ENCODE results near the gene PANX1.

DNA sequence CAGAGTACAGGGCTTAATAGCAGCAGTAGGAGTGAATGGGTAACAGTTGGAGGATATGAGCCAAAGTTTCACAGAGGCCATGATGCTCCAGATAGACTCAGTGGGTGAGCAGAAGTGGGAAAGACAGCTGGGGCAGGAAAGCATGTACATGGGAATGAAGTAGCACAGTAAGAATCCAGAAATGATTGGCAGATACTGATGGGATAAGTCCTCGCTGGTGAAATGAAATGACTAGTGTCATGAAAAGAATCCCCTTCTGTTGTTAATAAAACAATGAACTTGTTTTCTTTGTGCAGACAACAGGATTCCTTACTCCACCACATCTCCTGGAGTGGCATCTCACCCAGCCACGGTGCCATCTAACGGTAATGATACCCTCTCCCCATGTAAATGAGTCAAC is 17.4 kb upstream of the PANX1 start:
- TF ChIP-seq POLR2AphosphoS5 (IDR thresholded peaks at IDR 0.05; ENCODE audit: low read depth) (no peak), EZH2 (IDR thresholded peaks at IDR 0.05; ENCODE audit: low read depth, unreplicated experiment) (no peak), NANOG (IDR thresholded peaks at IDR 0.05; ENCODE audit: borderline replicate concordance) (no peak), ZNF331 (CRISPR knock-in tag; IDR thresholded peaks at IDR 0.05; ENCODE audit: low read depth) (no peak)
- TF ChIP-seq, protein P1, sequence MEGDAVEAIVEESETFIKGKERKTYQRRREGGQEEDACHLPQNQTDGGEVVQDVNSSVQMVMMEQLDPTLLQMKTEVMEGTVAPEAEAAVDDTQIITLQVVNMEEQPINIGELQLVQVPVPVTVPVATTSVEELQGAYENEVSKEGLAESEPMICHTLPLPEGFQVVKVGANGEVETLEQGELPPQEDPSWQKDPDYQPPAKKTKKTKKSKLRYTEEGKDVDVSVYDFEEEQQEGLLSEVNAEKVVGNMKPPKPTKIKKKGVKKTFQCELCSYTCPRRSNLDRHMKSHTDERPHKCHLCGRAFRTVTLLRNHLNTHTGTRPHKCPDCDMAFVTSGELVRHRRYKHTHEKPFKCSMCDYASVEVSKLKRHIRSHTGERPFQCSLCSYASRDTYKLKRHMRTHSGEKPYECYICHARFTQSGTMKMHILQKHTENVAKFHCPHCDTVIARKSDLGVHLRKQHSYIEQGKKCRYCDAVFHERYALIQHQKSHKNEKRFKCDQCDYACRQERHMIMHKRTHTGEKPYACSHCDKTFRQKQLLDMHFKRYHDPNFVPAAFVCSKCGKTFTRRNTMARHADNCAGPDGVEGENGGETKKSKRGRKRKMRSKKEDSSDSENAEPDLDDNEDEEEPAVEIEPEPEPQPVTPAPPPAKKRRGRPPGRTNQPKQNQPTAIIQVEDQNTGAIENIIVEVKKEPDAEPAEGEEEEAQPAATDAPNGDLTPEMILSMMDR (conservative IDR thresholded peaks at IDR 0.05; ENCODE audit: low read depth in 2 of 2), result no peak

Measured in GM23338 (cell line).